Measurements from ENCODE around the gene RYR1.
"Not testable (repeated sequence)": the region's sequence is repeated elsewhere in the genome, so short reads cannot be mapped to it uniquely, and the experiment has no call there.

RYR1 gene

GRCh38 chr19:38405276-38405675 is 28.2 kb upstream of the RYR1 start:
- H3K27ac ChIP-seq (ENCODE audit: low read depth, low read length) = no peak overlapping the region
- peaks cover 9% of the 10 kb centered on the region for H3K4me1 ChIP-seq (ENCODE audit: control insufficient read depth, low read length)
- TF ChIP-seq EZH2phosphoT487 (IDR thresholded peaks at IDR 0.05; ENCODE audit: borderline replicate concordance, low read length) (no peak), CTCF (IDR thresholded peaks at IDR 0.05; ENCODE audit: low read depth, low read length, poor library complexity, severe bottlenecking) (no peak)
- no peaks in the 10 kb centered on the region for H3K9me3 ChIP-seq (ENCODE audit: control insufficient read depth, insufficient read depth, low read length)
- 0 out of 2 replicates have a peak, but pooled peaks cover 2% of the 10 kb centered on the region for H4K20me1 ChIP-seq (ENCODE audit: control insufficient read depth, insufficient read depth, low read depth, low read length)
- no peaks in the 10 kb centered on the region for H3K9me2 ChIP-seq (replicated peaks; ENCODE audit: control insufficient read depth, low read length)
- no peak overlapping the region for H3K4me3 ChIP-seq (ENCODE audit: low read length)
- H3K36me3 ChIP-seq (ENCODE audit: control insufficient read depth, low read length) = no peaks in the 10 kb centered on the region
- H3K79me2 ChIP-seq (ENCODE audit: control insufficient read depth, low read length) = peaks cover 4% of the 10 kb centered on the region; the same call in 1 of the 2 replicates
- no peak overlapping the region for H3K4me2 ChIP-seq (ENCODE audit: low read length)
- H3K27me3 ChIP-seq (ENCODE audit: control insufficient read depth, low read length) = no peaks in the 10 kb centered on the region
- no peaks in the 10 kb centered on the region for H3F3A ChIP-seq (ENCODE audit: control insufficient read depth, insufficient read depth)

- H3K9me2 ChIP-seq (replicated peaks; ENCODE audit: control insufficient read depth, low read length) = no peaks in the 10 kb centered on the region
- no peaks in the 10 kb centered on the region for H3F3A ChIP-seq (ENCODE audit: control insufficient read depth, insufficient read depth)
- TF ChIP-seq EZH2phosphoT487 (IDR thresholded peaks at IDR 0.05; ENCODE audit: borderline replicate concordance, low read length) (no peak), CTCF (IDR thresholded peaks at IDR 0.05; ENCODE audit: low read depth, low read length, poor library complexity, severe bottlenecking) (no peak)
- 0 out of 2 replicates have a peak, but pooled peaks cover 2% of the 10 kb centered on the region for H4K20me1 ChIP-seq (ENCODE audit: control insufficient read depth, insufficient read depth, low read depth, low read length)
- H3K36me3 ChIP-seq (ENCODE audit: control insufficient read depth, low read length) = no peaks in the 10 kb centered on the region
- no peak overlapping the region for H3K4me2 ChIP-seq (ENCODE audit: low read length)
- no peaks in the 10 kb centered on the region for H3K27me3 ChIP-seq (ENCODE audit: control insufficient read depth, low read length)
- no peak overlapping the region for H3K4me3 ChIP-seq (ENCODE audit: low read length)
- H3K4me1 ChIP-seq (ENCODE audit: control insufficient read depth, low read length) = no peaks in the 10 kb centered on the region
- H3K27ac ChIP-seq (ENCODE audit: low read depth, low read length) = no peak overlapping the region
- no peaks in the 10 kb centered on the region for H3K9me3 ChIP-seq (ENCODE audit: control insufficient read depth, insufficient read depth, low read length)
- no peaks in the 10 kb centered on the region for H3K79me2 ChIP-seq (ENCODE audit: control insufficient read depth, low read length)
Observed at GRCh38 chr19:38409631-38410133, 23.8 kb upstream of the RYR1 start.

GRCh38 chr19:38410407-38410806 is 23.1 kb upstream of the RYR1 start:
- not testable (repeated sequence) for H3K9me3 ChIP-seq (ENCODE audit: control insufficient read depth, insufficient read depth, low read length); H3K27ac ChIP-seq (ENCODE audit: low read depth, low read length); H3K4me2 ChIP-seq (ENCODE audit: low read length); H3K79me2 ChIP-seq (ENCODE audit: control insufficient read depth, low read length); H4K20me1 ChIP-seq (ENCODE audit: control insufficient read depth, insufficient read depth, low read depth, low read length); H3K9me2 ChIP-seq (replicated peaks; ENCODE audit: control insufficient read depth, low read length); H3K36me3 ChIP-seq (ENCODE audit: control insufficient read depth, low read length); H3K4me3 ChIP-seq (ENCODE audit: low read length); H3K4me1 ChIP-seq (ENCODE audit: control insufficient read depth, low read length); H3F3A ChIP-seq (ENCODE audit: control insufficient read depth, insufficient read depth); H3K27me3 ChIP-seq (ENCODE audit: control insufficient read depth, low read length)

- TF ChIP-seq EZH2phosphoT487 (IDR thresholded peaks at IDR 0.05; ENCODE audit: borderline replicate concordance, low read length) = no peak
- TF ChIP-seq CTCF (IDR thresholded peaks at IDR 0.05; ENCODE audit: low read depth, low read length, poor library complexity, severe bottlenecking) = no peak
- no peaks in the 10 kb centered on the region for H3K9me2 ChIP-seq (replicated peaks; ENCODE audit: control insufficient read depth, low read length)
- H3K4me1 ChIP-seq (ENCODE audit: control insufficient read depth, low read length) = no peaks in the 10 kb centered on the region
- no peak overlapping the region for H3K4me3 ChIP-seq (ENCODE audit: low read length)
- 0 out of 2 replicates have a peak, but pooled peaks cover 2% of the 10 kb centered on the region for H4K20me1 ChIP-seq (ENCODE audit: control insufficient read depth, insufficient read depth, low read depth, low read length)
- H3K27ac ChIP-seq (ENCODE audit: low read depth, low read length) = no peak overlapping the region
- no peaks in the 10 kb centered on the region for H3K36me3 ChIP-seq (ENCODE audit: control insufficient read depth, low read length)
- no peak overlapping the region for H3K4me2 ChIP-seq (ENCODE audit: low read length)
- H3K27me3 ChIP-seq (ENCODE audit: control insufficient read depth, low read length) = no peaks in the 10 kb centered on the region
- H3K9me3 ChIP-seq (ENCODE audit: control insufficient read depth, insufficient read depth, low read length) = no peaks in the 10 kb centered on the region
- no peaks in the 10 kb centered on the region for H3K79me2 ChIP-seq (ENCODE audit: control insufficient read depth, low read length)
- no peaks in the 10 kb centered on the region for H3F3A ChIP-seq (ENCODE audit: control insufficient read depth, insufficient read depth)
Observed at GRCh38 chr19:38411041-38411712, 22.3 kb upstream of the RYR1 start.

- H3F3A ChIP-seq (ENCODE audit: control insufficient read depth, insufficient read depth); H3K36me3 ChIP-seq (ENCODE audit: control insufficient read depth, low read length); H3K9me2 ChIP-seq (replicated peaks; ENCODE audit: control insufficient read depth, low read length); H4K20me1 ChIP-seq (ENCODE audit: control insufficient read depth, insufficient read depth, low read depth, low read length); H3K9me3 ChIP-seq (ENCODE audit: control insufficient read depth, insufficient read depth, low read length); H3K27me3 ChIP-seq (ENCODE audit: control insufficient read depth, low read length); H3K4me3 ChIP-seq (ENCODE audit: low read length); H3K4me2 ChIP-seq (ENCODE audit: low read length); H3K4me1 ChIP-seq (ENCODE audit: control insufficient read depth, low read length); H3K27ac ChIP-seq (ENCODE audit: low read depth, low read length); H3K79me2 ChIP-seq (ENCODE audit: control insufficient read depth, low read length): not testable (repeated sequence)
Observed at GRCh38 chr19:38411898-38412297, 21.6 kb upstream of the RYR1 start.
